GM18526 (cell line): ENCODE results near the gene OR6K3.

Source experiments
- POLR2A ChIP-seq: IDR thresholded peaks from 3 replicates; pipeline ENCODE4 v1.6.1; 2011; ENCODE audit not compliant: insufficient read length; ENCODE audit errors: extremely low read depth

OR6K3 gene, protein sequence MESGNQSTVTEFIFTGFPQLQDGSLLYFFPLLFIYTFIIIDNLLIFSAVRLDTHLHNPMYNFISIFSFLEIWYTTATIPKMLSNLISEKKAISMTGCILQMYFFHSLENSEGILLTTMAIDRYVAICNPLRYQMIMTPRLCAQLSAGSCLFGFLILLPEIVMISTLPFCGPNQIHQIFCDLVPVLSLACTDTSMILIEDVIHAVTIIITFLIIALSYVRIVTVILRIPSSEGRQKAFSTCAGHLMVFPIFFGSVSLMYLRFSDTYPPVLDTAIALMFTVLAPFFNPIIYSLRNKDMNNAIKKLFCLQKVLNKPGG

GRCh38 chr1:158720620-158721019 lies at the start of gene OR6K3:
Gene OR6K3 (minus strand): TSS chr1:158720720. CDS start chr1:158718115, 2,605 bp downstream.
- TF ChIP-seq POLR2A: no peak

- TF ChIP-seq POLR2A: no peak
These were observed 33.9 kb upstream of the OR6K3 start, which contains the start of gene OR6K6 for GRCh38 chr1:158754420-158754819. Gene OR6K6 (plus strand): TSS chr1:158754720. CDS start chr1:158754888, 168 bp downstream.

- TF ChIP-seq POLR2A: no peak
These were observed 31.7 kb upstream of the OR6K3 start for GRCh38 chr1:158752155-158752712.

DNA sequence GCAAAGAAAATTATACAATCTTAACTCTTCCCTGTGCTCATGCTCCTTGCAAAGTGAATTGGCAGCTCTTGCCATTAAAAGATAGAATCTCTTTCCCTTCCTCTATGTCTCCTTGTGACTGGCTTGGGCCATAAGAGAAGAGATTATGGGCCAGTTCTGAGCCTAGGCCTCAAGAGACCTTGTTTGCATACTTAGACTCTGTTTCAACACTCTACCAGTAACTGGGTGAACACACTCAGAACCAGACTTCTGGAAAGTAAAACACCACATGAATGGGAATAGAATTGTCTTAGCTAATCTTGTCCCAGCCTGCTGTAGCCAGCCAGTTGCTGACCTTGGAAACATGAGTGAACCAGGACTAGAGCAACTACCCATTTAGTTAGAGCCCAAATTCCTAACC lies 15.3 kb upstream of the OR6K3 start:
- no peak for TF ChIP-seq POLR2A

DNA sequence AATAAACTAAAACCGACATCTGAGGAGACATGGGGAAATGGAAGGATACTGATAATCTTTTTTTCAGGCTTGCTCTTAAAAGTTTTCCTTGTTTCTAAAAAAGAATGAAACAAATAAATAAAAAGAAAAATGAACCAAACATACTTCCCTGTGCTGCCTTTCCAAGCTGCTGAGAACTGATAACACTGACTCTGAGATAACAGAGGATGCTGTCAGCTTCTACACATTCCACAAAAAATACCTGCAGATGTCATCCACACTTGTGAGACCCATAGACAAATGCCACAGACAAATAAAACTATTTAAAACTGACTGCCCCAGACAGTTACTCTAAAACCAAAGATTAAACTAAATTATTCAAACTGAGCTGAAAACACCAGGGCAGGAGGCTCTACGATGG lies 12.0 kb upstream of the OR6K3 start:
- TF ChIP-seq POLR2A: no peak

- TF ChIP-seq POLR2A: no peak
These were observed 11.2 kb upstream of the OR6K3 start for GRCh38 chr1:158731707-158732106.

DNA sequence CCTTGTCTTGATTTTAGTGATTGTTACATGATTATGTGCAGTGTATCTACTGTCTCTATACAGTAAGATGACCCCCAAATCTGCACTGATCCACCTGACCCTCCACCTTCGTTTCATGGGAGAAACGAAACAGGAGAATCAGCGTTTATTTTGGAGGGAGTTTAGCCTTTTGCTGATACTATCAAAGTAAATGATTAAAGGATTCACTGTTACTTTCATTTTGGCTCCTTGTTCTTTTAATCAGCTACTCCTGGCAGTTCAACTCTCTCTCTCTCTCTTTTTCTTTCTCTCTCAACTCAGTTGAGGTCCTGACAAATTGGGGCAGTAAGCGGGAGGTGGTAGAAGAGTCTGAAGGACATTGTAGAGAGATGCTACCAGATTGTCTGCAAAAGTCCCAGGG lies 9.9 kb upstream of the OR6K3 start:
- TF ChIP-seq POLR2A: no peak

GRCh38 chr1:158728510-158729225 lies 8.1 kb upstream of the OR6K3 start:
- no peak for TF ChIP-seq POLR2A

- TF ChIP-seq POLR2A: no peak
These were observed 3.9 kb upstream of the OR6K3 start for GRCh38 chr1:158724442-158724841.

- no peak for TF ChIP-seq POLR2A
These were observed 856 bp downstream of the OR6K3 start for GRCh38 chr1:158719664-158720063.

- TF ChIP-seq POLR2A: no peak
These were observed 3.2 kb downstream of the OR6K3 start for GRCh38 chr1:158717344-158717743.

- TF ChIP-seq POLR2A: no peak
These were observed 4.2 kb downstream of the OR6K3 start for GRCh38 chr1:158716335-158716734.

- TF ChIP-seq POLR2A: no peak
These were observed 5.8 kb downstream of the OR6K3 start for GRCh38 chr1:158714754-158715153.

DNA sequence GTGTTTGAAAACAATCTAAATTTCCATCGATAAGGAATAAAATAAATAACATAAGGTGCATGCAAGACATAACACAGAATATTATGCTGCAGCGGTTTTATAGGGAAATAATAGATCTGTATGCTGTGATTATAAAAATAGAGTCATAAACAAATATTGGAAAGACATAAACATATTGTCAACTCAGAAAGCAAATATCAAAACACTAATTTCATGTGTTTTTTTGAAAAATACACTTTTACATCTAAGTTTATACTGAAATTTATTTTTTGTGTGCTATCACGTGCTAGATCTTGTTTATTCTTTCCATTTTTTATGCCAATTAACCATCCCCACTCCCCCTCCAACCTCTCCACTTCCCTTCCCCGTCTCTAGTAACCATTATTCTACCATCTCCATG lies 9.4 kb downstream of the OR6K3 start:
- TF ChIP-seq POLR2A: no peak

GRCh38 chr1:158706096-158706495 lies 14.4 kb downstream of the OR6K3 start:
- no peak for TF ChIP-seq POLR2A

DNA sequence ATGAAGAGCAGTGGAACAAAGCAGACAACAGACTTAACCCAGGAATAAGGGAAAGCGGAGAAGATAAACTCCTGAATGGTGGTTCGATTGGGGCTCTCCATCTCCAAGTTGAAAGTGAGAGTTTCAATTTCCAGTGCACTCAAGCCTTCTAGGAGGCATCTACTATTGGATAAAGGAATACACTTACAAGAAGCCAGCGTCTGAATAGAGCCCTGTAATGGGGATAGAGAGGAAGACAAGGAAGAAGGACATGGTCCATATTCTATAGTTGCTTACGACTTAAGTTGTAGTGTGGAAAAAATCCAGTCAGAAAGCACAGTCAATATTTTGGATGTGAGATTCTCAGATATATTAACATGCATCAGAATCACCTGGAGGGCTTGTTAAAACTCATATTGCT lies 20.0 kb downstream of the OR6K3 start, which contains the start of gene OR6K2:
TSS of gene OR6K2 (minus strand) at position 101 of the 400 bp plus-strand sequence. CDS start at position 101, 0 bp downstream.
- TF ChIP-seq POLR2A: no peak
